Activated T-helper 1 cell treated with anti-CD3 and anti-CD28 coated beads, Interleukin-12 subunit alpha, Interleukin-12 subunit beta, Interleukin-2, Interleukin-4 antibody, amounts not matched to agents 30 ng/mL and 10 ng/mL and 1 ng/mL, durations not matched to agents 14 hours and 24 hours and 36 hours (primary cell): Measurements from ENCODE around the gene PLOD3. TPM values are rescaled to one million over a fixed set of nuclear protein-coding genes. Genes with fewer than 3 reads are reported as not detected.
"Not testable (repeated sequence)": the region's sequence is repeated elsewhere in the genome, so short reads cannot be mapped to it uniquely, and the experiment has no call there.

ENCODE experiments used
- DNase-seq: peaks from one replicate; pipeline ENCODE4 v3.0.0; 2021; ENCODE audit warnings: low spot score
- H3K27ac Mint-ChIP-seq: one replicate; pipeline ENCODE4 v1.8.0; 2021; ENCODE audit warnings: mild to moderate bottlenecking, mixed read lengths
- H3K27me3 Mint-ChIP-seq: one replicate; pipeline ENCODE4 v1.8.0; 2022; ENCODE audit warnings: mild to moderate bottlenecking, moderate library complexity, mixed read lengths; ENCODE audit not compliant: insufficient read depth
- H3K36me3 Mint-ChIP-seq: one replicate; pipeline ENCODE4 v1.8.0; 2021; ENCODE audit warnings: low read depth, mixed read lengths
- H3K4me1 Mint-ChIP-seq: one replicate; pipeline ENCODE4 v1.8.0; 2021; ENCODE audit warnings: low read depth, mixed read lengths
- H3K4me3 Mint-ChIP-seq: one replicate; pipeline ENCODE4 v1.8.0; 2021; ENCODE audit warnings: mild to moderate bottlenecking, moderate library complexity, mixed read lengths
- H3K9me3 Mint-ChIP-seq: one replicate; pipeline ENCODE4 v1.8.0; 2021; ENCODE audit warnings: mixed read lengths
- intact Hi-C: fragments of 100-400 bp; cut with micrococcal nuclease; formaldehyde crosslinking; loops from one replicate; pipeline ENCODE4 v1.15.1; 2024
- total RNA-seq: library from RNA; stranded (reverse); gene quantifications from 2 replicates; pipeline ENCODE4 v1.2.3, GENCODE V29; 2022

PLOD3 gene
- total RNA-seq, 1 donor from 2014 or later: 65.2 TPM

GRCh38 chr7:101216860-101217387 lies 457 bp downstream of the PLOD3 start:
- intact Hi-C loops: loop anchor here (1.0 to 5.0 kb wide), 3 partner anchors 25 to 1810 kb away; partner anchors contain the start of genes AP1S1, BUD31 and PDAP1
- DNase-seq: peak; percentile 8
- H3K27ac Mint-ChIP-seq: peak overlapping the region; percentile 92
- peaks cover 12% of the 10 kb centered on the region for H3K36me3 Mint-ChIP-seq
- no peaks in the 10 kb centered on the region for H3K27me3 Mint-ChIP-seq
- H3K9me3 Mint-ChIP-seq: no peaks in the 10 kb centered on the region
- peak overlapping the region; percentile 99 for H3K4me3 Mint-ChIP-seq
- H3K4me1 Mint-ChIP-seq: peaks cover 35% of the 10 kb centered on the region

- DNase-seq: no peak
- Mint-ChIP-seq H3K4me1 (peaks cover 35% of the 10 kb centered on the region), H3K9me3 (no peaks in the 10 kb centered on the region), H3K27ac (peak overlapping the region; percentile 78), H3K36me3 (peaks cover 12% of the 10 kb centered on the region), H3K27me3 (no peaks in the 10 kb centered on the region), H3K4me3 (peak overlapping the region; percentile 99)
- intact Hi-C loops: loop anchor here (5.0 kb wide), 1 partner anchor 1809 kb away; the partner anchor contains the start of genes BUD31 and PDAP1
Observed at GRCh38 chr7:101216001-101216859, 1.2 kb downstream of the PLOD3 start.

GRCh38 chr7:101212014-101212413 lies 5.4 kb downstream of the PLOD3 start:
- intact Hi-C loops: no loop called here
- H3K9me3 Mint-ChIP-seq: no peaks in the 10 kb centered on the region
- H3K4me3 Mint-ChIP-seq: no peak overlapping the region
- H3K27me3 Mint-ChIP-seq: no peaks in the 10 kb centered on the region
- DNase-seq: no peak
- H3K36me3 Mint-ChIP-seq: peaks cover 21% of the 10 kb centered on the region
- no peak overlapping the region for H3K27ac Mint-ChIP-seq
- peaks cover 8% of the 10 kb centered on the region for H3K4me1 Mint-ChIP-seq

GRCh38 chr7:101211501-101211900 lies 5.9 kb downstream of the PLOD3 start:
- intact Hi-C loops: no loop called here
- Mint-ChIP-seq H3K27me3 (no peaks in the 10 kb centered on the region), H3K27ac (no peak overlapping the region), H3K36me3 (peaks cover 20% of the 10 kb centered on the region), H3K4me3 (no peak overlapping the region), H3K4me1 (peaks cover 4% of the 10 kb centered on the region), H3K9me3 (no peaks in the 10 kb centered on the region)
- DNase-seq: no peak

GRCh38 chr7:101210143-101210542 lies 7.2 kb downstream of the PLOD3 start:
- intact Hi-C loops: no loop called here
- DNase-seq: no peak

GRCh38 chr7:101208794-101209193 lies 8.6 kb downstream of the PLOD3 start:
- H3K4me3 Mint-ChIP-seq: no peak overlapping the region

More at GRCh38 chr7:101210143-101210542, 7.2 kb downstream of the PLOD3 start:
- no peaks in the 10 kb centered on the region for H3K4me1 Mint-ChIP-seq
- peaks cover 13% of the 10 kb centered on the region for H3K36me3 Mint-ChIP-seq
- no peak overlapping the region for H3K4me3 Mint-ChIP-seq
- H3K27ac Mint-ChIP-seq: no peak overlapping the region
- H3K27me3 Mint-ChIP-seq: no peaks in the 10 kb centered on the region
- no peaks in the 10 kb centered on the region for H3K9me3 Mint-ChIP-seq

GRCh38 chr7:101207459-101207858 lies 9.9 kb downstream of the PLOD3 start:
- no peak for DNase-seq
- H3K4me3 Mint-ChIP-seq: no peak overlapping the region
- peaks cover 9% of the 10 kb centered on the region for H3K36me3 Mint-ChIP-seq
- peaks cover 8% of the 10 kb centered on the region for H3K4me1 Mint-ChIP-seq
- no peaks in the 10 kb centered on the region for H3K9me3 Mint-ChIP-seq
- peaks cover 9% of the 10 kb centered on the region for H3K27me3 Mint-ChIP-seq
- no peak overlapping the region for H3K27ac Mint-ChIP-seq
- intact Hi-C loops: no loop called here

More at GRCh38 chr7:101208794-101209193, 8.6 kb downstream of the PLOD3 start:
- H3K9me3 Mint-ChIP-seq: no peaks in the 10 kb centered on the region
- H3K27ac Mint-ChIP-seq: no peak overlapping the region
- H3K36me3 Mint-ChIP-seq: peaks cover 9% of the 10 kb centered on the region
- no peak for DNase-seq
- intact Hi-C loops: no loop called here
- H3K27me3 Mint-ChIP-seq: peaks cover under 1% of the 10 kb centered on the region
- H3K4me1 Mint-ChIP-seq: peaks cover 6% of the 10 kb centered on the region

GRCh38 chr7:101206665-101207042 lies 10.7 kb downstream of the PLOD3 start:
- Mint-ChIP-seq H3K4me1 (peaks cover 8% of the 10 kb centered on the region), H3K27me3 (peaks cover 10% of the 10 kb centered on the region), H3K9me3 (no peaks in the 10 kb centered on the region), H3K27ac (no peak overlapping the region), H3K36me3 (peaks cover 9% of the 10 kb centered on the region), H3K4me3 (no peak overlapping the region)
- no peak for DNase-seq
- intact Hi-C loops: no loop called here

- H3K9me3 Mint-ChIP-seq: no peaks in the 10 kb centered on the region
- peaks cover 9% of the 10 kb centered on the region for H3K36me3 Mint-ChIP-seq
- H3K27me3 Mint-ChIP-seq: peaks cover 13% of the 10 kb centered on the region
- peaks cover 8% of the 10 kb centered on the region for H3K4me1 Mint-ChIP-seq
- intact Hi-C loops: no loop called here
- no peak for DNase-seq
- H3K27ac Mint-ChIP-seq: no peak overlapping the region
- H3K4me3 Mint-ChIP-seq: no peak overlapping the region
Observed at GRCh38 chr7:101205901-101206664, 11.3 kb downstream of the PLOD3 start.

- H3K9me3 Mint-ChIP-seq, H3K36me3 Mint-ChIP-seq, intact Hi-C loops, H3K4me1 Mint-ChIP-seq: not testable (repeated sequence)
- peak overlapping the region; percentile 78 for H3K27ac Mint-ChIP-seq
- peak; percentile 11 for DNase-seq
- peak overlapping the region; percentile 65 for H3K4me3 Mint-ChIP-seq
- peaks cover 23% of the 10 kb centered on the region for H3K27me3 Mint-ChIP-seq
Observed at GRCh38 chr7:101203740-101204738, 13.3 kb downstream of the PLOD3 start.

- no peak for DNase-seq
- intact Hi-C loops: no loop called here
- H3K27ac Mint-ChIP-seq: no peak overlapping the region
- H3K4me1 Mint-ChIP-seq: peaks cover 8% of the 10 kb centered on the region
- H3K9me3 Mint-ChIP-seq: no peaks in the 10 kb centered on the region
- no peaks in the 10 kb centered on the region for H3K36me3 Mint-ChIP-seq
- peaks cover 25% of the 10 kb centered on the region for H3K27me3 Mint-ChIP-seq
- H3K4me3 Mint-ChIP-seq: no peak overlapping the region
Observed at GRCh38 chr7:101202603-101202918, 14.8 kb downstream of the PLOD3 start.
